GM18505 (cell line): ENCODE measurements around the gene IFRD2.
"Not testable (repeated sequence)": the region's sequence is repeated elsewhere in the genome, so short reads cannot be mapped to it uniquely, and the experiment has no call there.

Source experiments
- ATAC-seq: cut with Tn5 transposase; IDR thresholded peaks from one replicate; pipeline ENCODE4 v1.9.1; 2021; ENCODE audit not compliant: unreplicated experiment
- POLR2A ChIP-seq: IDR thresholded peaks from 4 replicates; pipeline ENCODE4 v1.6.1; 2011; ENCODE audit warnings: borderline replicate concordance; ENCODE audit not compliant: insufficient read depth, insufficient read length; ENCODE audit errors: extremely low read depth

Gene IFRD2

DNA sequence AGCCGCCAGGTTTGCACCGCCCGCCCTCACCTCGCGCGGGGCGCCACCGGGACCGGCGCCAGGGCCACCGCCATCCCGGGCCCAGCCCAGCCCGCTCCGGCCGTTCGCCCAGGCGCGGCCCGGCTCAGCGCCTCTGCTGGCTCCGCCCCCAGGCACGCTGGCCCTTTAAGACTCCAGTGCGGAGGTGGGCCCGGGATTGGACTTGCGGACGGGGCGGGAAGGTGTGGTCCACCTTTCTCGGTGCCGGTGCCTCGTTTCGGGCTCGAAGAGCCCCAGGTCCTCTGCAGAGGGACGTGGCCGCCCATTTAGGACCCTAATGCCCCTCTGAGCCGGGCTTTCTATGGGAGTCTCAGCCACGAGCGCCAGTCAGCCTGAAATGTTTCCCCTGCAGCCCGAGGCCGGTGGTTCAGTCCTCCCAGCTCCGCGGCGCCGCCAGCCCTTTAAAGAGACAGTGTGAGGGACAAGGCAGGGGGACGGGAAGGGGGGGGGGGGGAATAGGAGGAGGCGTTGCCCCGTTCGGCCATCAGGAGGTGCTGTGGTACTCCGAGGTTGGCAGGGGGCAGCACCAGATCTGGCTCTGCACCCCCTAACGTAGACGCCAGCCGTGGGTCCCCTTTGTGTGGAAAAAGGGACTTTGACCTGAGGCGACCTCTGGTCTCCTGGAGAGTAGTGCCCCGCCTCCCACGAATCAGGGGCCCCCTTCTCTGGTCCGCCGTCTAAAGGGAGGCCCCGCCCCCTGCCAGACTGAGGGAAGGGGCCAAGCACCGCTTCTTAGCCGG lies 29.3 kb upstream of the IFRD2 start:
- TF ChIP-seq POLR2A: peak; percentile 73
- peak; percentile 63 for ATAC-seq

DNA sequence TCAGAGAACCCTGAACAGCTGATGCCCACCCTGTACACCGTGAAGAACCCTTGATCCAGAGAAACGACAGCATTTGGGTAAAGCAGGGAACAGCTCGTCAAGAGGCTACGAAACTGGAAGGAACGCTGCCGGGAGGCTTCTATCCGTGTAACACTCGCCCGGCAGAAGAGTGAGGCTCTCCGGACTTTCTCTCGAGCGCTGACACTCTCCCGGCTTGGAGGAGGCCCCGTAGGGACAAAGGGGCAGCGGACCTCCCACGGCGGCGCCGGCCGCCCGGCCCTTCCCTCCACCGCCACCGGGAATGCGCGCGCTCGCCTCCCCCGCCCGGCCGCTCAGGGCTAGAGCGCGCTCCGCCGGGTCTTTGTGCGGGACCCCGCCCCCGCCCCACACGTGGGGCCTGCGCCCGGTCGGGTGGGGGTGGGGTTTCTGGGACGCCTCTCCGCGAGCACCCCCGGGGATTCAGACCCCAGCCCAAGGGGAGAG lies 28.7 kb upstream of the IFRD2 start:
- peak; percentile 41 for ATAC-seq
- TF ChIP-seq POLR2A: no peak

DNA sequence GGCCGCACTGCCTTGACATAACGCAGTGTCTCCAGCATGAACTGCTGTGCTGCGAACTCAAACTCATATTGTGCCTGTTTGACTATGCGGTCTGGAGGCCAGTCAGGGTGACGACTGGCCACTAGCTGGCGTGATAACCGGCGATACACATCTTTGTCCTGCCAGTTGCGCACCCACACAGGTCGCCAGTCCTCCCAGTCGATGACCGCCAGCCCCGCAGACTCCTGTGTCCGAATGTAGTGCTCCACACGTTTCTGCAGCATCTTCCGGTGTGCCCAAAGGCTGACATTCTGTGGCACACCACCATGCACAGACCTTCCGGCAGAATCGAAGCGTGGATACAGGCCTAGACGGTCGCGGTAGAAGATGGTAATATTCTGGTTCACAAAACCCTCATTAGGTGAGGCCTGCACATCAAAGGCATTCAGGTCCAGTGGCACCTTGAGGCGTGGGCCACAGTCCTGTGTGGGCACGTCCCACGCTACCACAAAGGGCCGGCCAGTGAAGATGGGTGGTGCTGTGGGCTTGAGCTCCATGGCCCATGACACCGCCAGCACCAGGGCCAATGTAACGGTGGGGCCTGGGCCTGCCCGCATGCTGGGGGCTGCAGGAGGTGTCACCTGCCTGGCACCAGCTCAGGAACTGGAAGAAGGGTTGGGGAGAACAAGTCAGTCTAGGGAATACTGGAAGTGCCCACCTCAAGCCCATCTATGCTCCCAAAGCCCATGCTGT lies 27.8 kb upstream of the IFRD2 start:
- no peak for TF ChIP-seq POLR2A
- no peak for ATAC-seq

- no peak for ATAC-seq
- TF ChIP-seq POLR2A: no peak
These were observed 27.1 kb upstream of the IFRD2 start for GRCh38 chr3:50319181-50319893.

DNA sequence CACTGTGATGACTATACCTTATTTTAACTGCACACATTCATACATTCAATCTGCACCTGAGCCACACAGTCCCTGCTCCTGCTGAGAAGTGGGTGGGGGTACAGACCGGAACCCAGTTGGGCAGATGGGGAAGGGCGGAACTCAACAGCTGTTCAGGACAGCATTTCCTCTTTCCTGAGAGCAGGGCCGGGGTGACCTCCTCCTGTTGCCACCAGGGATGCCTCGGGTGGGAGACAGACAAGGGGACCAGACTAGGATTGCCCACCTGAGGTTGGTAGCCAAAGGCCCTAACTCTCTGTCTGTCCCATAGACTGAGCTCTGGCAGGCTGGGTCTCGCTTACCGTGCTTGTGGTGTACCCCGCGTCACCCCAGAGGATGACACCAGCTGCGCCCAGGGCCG lies 26.4 kb upstream of the IFRD2 start:
- TF ChIP-seq POLR2A: no peak
- ATAC-seq: no peak

DNA sequence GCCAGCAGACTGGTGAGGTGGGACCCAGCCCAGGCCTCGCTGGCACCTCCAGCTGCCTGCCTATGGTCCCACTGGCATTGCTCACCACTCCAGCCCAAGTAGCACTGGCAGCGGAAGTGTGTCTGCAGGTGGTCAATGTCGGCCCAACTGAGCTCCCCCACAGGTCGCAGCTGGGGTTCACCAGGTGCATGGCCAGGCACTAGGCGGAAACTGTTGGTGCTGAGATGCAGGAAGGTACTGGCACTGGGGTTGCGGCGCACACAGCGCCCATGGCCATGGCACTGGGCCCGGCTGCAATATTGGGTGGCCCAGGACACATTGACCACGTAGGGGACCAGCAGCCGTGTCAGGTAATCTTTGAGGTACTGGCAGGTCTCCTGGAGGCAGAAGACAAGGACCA lies 25.9 kb upstream of the IFRD2 start:
- TF ChIP-seq POLR2A: no peak

DNA sequence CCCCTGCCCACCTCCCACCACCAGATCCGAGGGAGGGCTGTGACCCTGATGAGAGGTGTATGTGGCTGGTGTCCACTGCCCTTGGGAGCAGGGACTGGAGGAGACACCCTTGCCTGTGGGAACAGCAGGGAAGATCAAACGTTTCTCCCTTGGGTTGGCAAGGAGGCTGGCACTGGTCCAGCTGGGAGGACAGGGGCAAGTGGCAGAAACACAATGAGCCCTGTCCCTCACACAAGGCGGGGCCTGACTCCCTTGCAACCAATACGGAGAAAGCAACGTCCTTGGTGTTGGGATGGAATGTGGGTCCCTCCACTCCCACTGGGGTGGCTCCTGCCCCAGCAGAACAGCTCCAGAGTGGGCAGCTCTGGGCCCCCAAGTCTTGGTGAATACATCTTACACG lies 25.1 kb upstream of the IFRD2 start:
- ATAC-seq: no peak
- TF ChIP-seq POLR2A: no peak

More for the DNA sequence above, 25.9 kb upstream of the IFRD2 start:
- no peak for ATAC-seq

GRCh38 chr3:50316657-50317242 lies 24.5 kb upstream of the IFRD2 start:
- no peak for ATAC-seq
- no peak for TF ChIP-seq POLR2A

DNA sequence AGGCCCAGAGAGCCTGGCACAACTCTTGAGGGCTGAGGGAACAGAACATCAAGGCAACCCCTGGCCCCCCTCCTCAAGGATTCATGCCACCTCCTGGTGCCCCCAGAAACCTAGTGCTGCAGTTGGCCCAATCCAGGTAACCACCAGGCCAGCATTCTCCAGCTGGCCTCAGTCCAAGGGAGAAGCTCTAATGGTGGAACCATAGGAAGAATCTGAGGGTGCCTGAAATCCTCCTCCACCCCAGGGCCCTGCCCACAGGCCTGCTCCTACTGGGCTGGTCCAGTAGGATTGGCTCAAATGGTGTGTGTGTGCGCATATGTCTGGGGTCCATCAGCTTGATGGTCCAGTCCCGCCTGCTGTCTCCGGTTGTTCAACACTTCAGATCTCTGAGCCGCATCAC lies 22.6 kb upstream of the IFRD2 start:
- ATAC-seq: no peak

GRCh38 chr3:50314342-50314741 lies 22.1 kb upstream of the IFRD2 start:
- no peak for ATAC-seq
- TF ChIP-seq POLR2A: no peak

More for the DNA sequence above, 22.6 kb upstream of the IFRD2 start:
- TF ChIP-seq POLR2A: no peak

DNA sequence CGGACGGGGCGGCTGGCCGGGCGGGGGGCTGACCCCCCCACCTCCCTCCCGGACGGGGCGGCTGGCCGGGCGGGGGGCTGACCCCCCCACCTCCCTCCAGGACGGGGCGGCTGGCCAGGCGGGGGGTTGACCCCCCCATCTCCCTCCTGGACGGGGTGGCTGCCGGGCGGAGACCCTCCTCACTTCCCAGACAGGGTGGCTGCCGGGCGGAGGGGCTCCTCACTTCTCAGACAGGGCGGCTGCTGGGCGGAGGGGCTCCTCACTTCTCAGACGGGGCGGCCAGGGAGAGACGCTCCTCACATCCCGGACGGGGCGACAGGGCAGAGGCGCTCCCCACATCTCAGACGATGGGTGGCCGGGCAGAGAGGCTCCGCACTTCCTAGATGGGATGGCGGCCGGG lies 19.8 kb upstream of the IFRD2 start:
- ATAC-seq: not testable (repeated sequence)

- no peak for TF ChIP-seq POLR2A
- no peak for ATAC-seq
These were observed 12.4 kb upstream of the IFRD2 start for GRCh38 chr3:50304601-50305000.
